Measurements from ENCODE around the gene SDC4. TPM values are rescaled to one million over a fixed set of nuclear protein-coding genes. Genes with fewer than 3 reads are reported as not detected.

The SDC4 gene
- polyA plus RNA-seq, 1 of the 3 experiments (the other 2 are of a cell fraction) = 131 TPM

DNA sequence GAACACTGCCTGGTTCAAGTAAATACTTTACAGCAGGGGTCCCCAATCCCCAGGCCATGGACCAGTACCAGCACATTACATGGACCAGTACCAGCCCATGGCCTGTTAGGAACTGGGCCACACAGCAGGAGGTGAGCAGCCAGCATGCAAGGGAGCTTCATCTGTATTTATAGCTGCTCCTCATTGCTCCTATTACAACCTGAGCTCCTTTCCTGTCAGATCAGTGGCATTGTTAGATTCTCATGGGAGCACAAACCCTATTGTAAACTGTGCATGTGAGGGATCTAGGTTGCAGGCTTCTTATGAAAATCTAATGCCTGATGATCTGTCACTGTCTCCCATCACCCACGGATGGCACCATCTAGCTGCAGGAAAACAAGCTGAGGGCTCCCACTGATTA lies 53.6 kb downstream of the SDC4 start:
- DNase-seq = no peak
- 33% methylated on average over 1 of the region's 1 CpG for WGBS (ENCODE audit: low lambda C conversion rate)
- no peak overlapping the region for H3K4me3 ChIP-seq (ENCODE audit: low read depth in 2 of 2, low read length in 1 of 2)
- CTCF ChIA-PET = interaction anchor here (0.8 to 7.9 kb wide), 30 partner anchors 9 to 476 kb away, joined by 3 to 113 read pairs (median 7); partner anchors contain the start of genes KCNS1, RBPJL and SYS1
- H3K27ac ChIP-seq (ENCODE audit: low read depth in 2 of 2, low read length in 1 of 2) = no peak overlapping the region
- no peak overlapping the region for H3K4me2 ChIP-seq
- no peaks in the 10 kb centered on the region for H3K27me3 ChIP-seq (ENCODE audit: insufficient read depth)
- TF ChIP-seq EZH2phosphoT487 (IDR thresholded peaks at IDR 0.05; ENCODE audit: borderline replicate concordance, low read depth) = no peak
- no peaks in the 10 kb centered on the region for H3K36me3 ChIP-seq (replicated peaks in 1 of 2; ENCODE audit: control insufficient read depth in 1 of 2, insufficient read depth in 2 of 2, low read length in 1 of 2)
- H3K9ac ChIP-seq = no peak overlapping the region
- POLR2A ChIA-PET = interaction anchor here (1.4 kb wide), 1 partner anchor 8 kb away, joined by 5 read pairs; no protein-coding TSS in a partner anchor
- no peak overlapping the region for H2AFZ ChIP-seq (ENCODE audit: low read depth)
- H3K9me3 ChIP-seq = no peaks in the 10 kb centered on the region
- no peaks in the 10 kb centered on the region for H3K79me2 ChIP-seq (ENCODE audit: insufficient read depth)
- H3K4me1 ChIP-seq (ENCODE audit: control insufficient read depth in 1 of 2, insufficient read depth in 2 of 2, low read depth in 1 of 2, low read length in 1 of 2) = peaks cover 0 to 3% of the 10 kb centered on the region in 2 experiments; a peak in 1 of 4 replicates
- H3K9me2 ChIP-seq = no peaks in the 10 kb centered on the region
- H3F3A ChIP-seq (replicated peaks; ENCODE audit: insufficient read depth) = peaks cover 4% of the 10 kb centered on the region
- H4K20me1 ChIP-seq (ENCODE audit: insufficient read depth) = no peaks in the 10 kb centered on the region

DNA sequence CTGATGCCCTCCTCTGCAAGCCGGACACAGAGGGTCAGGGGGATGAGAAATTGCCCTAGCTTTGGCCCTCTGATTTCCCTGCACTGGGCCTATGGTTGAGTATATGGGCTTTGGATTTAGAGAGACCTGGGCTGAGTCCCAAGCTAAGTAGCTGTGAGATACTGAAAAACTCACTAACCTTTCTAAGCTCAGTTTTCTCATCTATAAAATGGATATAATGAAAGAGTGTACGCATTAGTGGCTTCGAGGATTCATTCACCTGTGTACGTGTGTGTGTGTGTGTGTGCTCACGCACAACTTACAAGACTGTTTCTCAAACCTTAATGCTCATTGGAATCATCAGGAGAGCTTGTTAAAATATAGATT lies 54.2 kb downstream of the SDC4 start:
- H3K9me3 ChIP-seq = no peaks in the 10 kb centered on the region
- TF ChIP-seq FOXM1 (IDR thresholded peaks at IDR 0.05; ENCODE audit: low read depth) = no peak
- TF ChIP-seq, protein P1, sequence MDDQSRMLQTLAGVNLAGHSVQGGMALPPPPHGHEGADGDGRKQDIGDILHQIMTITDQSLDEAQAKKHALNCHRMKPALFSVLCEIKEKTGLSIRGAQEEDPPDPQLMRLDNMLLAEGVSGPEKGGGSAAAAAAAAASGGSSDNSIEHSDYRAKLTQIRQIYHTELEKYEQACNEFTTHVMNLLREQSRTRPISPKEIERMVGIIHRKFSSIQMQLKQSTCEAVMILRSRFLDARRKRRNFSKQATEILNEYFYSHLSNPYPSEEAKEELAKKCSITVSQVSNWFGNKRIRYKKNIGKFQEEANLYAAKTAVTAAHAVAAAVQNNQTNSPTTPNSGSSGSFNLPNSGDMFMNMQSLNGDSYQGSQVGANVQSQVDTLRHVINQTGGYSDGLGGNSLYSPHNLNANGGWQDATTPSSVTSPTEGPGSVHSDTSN (IDR thresholded peaks at IDR 0.05) = no peak
- no peak for TF ChIP-seq RAD21 (IDR thresholded peaks at IDR 0.05; ENCODE audit: low read length)
- no peak for TF ChIP-seq RFX5 (IDR thresholded peaks at IDR 0.05; ENCODE audit: low read length)
- no peak for TF ChIP-seq JUND (IDR thresholded peaks at IDR 0.05)
- TF ChIP-seq, protein P2, sequence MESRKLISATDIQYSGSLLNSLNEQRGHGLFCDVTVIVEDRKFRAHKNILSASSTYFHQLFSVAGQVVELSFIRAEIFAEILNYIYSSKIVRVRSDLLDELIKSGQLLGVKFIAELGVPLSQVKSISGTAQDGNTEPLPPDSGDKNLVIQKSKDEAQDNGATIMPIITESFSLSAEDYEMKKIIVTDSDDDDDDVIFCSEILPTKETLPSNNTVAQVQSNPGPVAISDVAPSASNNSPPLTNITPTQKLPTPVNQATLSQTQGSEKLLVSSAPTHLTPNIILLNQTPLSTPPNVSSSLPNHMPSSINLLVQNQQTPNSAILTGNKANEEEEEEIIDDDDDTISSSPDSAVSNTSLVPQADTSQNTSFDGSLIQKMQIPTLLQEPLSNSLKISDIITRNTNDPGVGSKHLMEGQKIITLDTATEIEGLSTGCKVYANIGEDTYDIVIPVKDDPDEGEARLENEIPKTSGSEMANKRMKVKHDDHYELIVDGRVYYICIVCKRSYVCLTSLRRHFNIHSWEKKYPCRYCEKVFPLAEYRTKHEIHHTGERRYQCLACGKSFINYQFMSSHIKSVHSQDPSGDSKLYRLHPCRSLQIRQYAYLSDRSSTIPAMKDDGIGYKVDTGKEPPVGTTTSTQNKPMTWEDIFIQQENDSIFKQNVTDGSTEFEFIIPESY (IDR thresholded peaks at IDR 0.05; ENCODE audit: borderline replicate concordance, low read depth) = no peak
- no peak for TF ChIP-seq CHD2 (IDR thresholded peaks at IDR 0.05; ENCODE audit: low read length, partially characterized antibody)
- TF ChIP-seq GATA2 (CRISPR knock-in tag; IDR thresholded peaks at IDR 0.05) = no peak
- TF ChIP-seq, protein P3, sequence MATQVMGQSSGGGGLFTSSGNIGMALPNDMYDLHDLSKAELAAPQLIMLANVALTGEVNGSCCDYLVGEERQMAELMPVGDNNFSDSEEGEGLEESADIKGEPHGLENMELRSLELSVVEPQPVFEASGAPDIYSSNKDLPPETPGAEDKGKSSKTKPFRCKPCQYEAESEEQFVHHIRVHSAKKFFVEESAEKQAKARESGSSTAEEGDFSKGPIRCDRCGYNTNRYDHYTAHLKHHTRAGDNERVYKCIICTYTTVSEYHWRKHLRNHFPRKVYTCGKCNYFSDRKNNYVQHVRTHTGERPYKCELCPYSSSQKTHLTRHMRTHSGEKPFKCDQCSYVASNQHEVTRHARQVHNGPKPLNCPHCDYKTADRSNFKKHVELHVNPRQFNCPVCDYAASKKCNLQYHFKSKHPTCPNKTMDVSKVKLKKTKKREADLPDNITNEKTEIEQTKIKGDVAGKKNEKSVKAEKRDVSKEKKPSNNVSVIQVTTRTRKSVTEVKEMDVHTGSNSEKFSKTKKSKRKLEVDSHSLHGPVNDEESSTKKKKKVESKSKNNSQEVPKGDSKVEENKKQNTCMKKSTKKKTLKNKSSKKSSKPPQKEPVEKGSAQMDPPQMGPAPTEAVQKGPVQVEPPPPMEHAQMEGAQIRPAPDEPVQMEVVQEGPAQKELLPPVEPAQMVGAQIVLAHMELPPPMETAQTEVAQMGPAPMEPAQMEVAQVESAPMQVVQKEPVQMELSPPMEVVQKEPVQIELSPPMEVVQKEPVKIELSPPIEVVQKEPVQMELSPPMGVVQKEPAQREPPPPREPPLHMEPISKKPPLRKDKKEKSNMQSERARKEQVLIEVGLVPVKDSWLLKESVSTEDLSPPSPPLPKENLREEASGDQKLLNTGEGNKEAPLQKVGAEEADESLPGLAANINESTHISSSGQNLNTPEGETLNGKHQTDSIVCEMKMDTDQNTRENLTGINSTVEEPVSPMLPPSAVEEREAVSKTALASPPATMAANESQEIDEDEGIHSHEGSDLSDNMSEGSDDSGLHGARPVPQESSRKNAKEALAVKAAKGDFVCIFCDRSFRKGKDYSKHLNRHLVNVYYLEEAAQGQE (IDR thresholded peaks at IDR 0.05; ENCODE audit: low read depth, low read length) = no peak
- TF ChIP-seq, protein P4, sequence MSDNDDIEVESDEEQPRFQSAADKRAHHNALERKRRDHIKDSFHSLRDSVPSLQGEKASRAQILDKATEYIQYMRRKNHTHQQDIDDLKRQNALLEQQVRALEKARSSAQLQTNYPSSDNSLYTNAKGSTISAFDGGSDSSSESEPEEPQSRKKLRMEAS (IDR thresholded peaks at IDR 0.05; ENCODE audit: low read depth) = no peak
- no peak for TF ChIP-seq EZH2phosphoT487 (IDR thresholded peaks at IDR 0.05; ENCODE audit: borderline replicate concordance, low read depth)
- TF ChIP-seq RCOR1 (IDR thresholded peaks at IDR 0.05; ENCODE audit: low read length) = no peak
- TF ChIP-seq MEF2A (IDR thresholded peaks at IDR 0.05; ENCODE audit: borderline replicate concordance, low read depth) = no peak
- TF ChIP-seq, protein P5, sequence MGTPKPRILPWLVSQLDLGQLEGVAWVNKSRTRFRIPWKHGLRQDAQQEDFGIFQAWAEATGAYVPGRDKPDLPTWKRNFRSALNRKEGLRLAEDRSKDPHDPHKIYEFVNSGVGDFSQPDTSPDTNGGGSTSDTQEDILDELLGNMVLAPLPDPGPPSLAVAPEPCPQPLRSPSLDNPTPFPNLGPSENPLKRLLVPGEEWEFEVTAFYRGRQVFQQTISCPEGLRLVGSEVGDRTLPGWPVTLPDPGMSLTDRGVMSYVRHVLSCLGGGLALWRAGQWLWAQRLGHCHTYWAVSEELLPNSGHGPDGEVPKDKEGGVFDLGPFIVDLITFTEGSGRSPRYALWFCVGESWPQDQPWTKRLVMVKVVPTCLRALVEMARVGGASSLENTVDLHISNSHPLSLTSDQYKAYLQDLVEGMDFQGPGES (IDR thresholded peaks at IDR 0.05; ENCODE audit: low read depth, low read length) = no peak
- POLR2A ChIA-PET = interaction anchor here (1.4 kb wide), 1 partner anchor 9 kb away, joined by 5 read pairs; no protein-coding TSS in a partner anchor
- no peak overlapping the region for H3K27ac ChIP-seq (ENCODE audit: low read depth in 2 of 2, low read length in 1 of 2)
- no peak overlapping the region for H3K9ac ChIP-seq
- peaks cover 4% of the 10 kb centered on the region for H3F3A ChIP-seq (replicated peaks; ENCODE audit: insufficient read depth)
- H3K4me2 ChIP-seq = peak overlapping the region; percentile 73
- H4K20me1 ChIP-seq (ENCODE audit: insufficient read depth) = no peaks in the 10 kb centered on the region
- no peaks in the 10 kb centered on the region for H3K9me2 ChIP-seq
- no peaks in the 10 kb centered on the region for H3K36me3 ChIP-seq (replicated peaks in 1 of 2; ENCODE audit: control insufficient read depth in 1 of 2, insufficient read depth in 2 of 2, low read length in 1 of 2)
- H3K79me2 ChIP-seq (ENCODE audit: insufficient read depth) = no peaks in the 10 kb centered on the region
- H2AFZ ChIP-seq (ENCODE audit: low read depth) = no peak overlapping the region; the same call in 1 of the 2 replicates
- CTCF ChIA-PET = interaction anchor here (0.6 to 7.9 kb wide), 60 partner anchors 10 to 477 kb away, joined by 3 to 113 read pairs (median 4); partner anchors contain the start of genes KCNS1, MATN4, RBPJL and SYS1
- H3K27me3 ChIP-seq (ENCODE audit: insufficient read depth) = no peaks in the 10 kb centered on the region
- peak overlapping the region in 1 of 2 experiments; percentile 72; a peak in 3 of 4 replicates for H3K4me3 ChIP-seq (ENCODE audit: low read depth in 2 of 2, low read length in 1 of 2)
- WGBS (ENCODE audit: low lambda C conversion rate) = 26% methylated on average over 4 of the region's 5 CpGs
- DNase-seq = no peak
- H3K4me1 ChIP-seq (ENCODE audit: control insufficient read depth in 1 of 2, insufficient read depth in 2 of 2, low read depth in 1 of 2, low read length in 1 of 2) = peaks cover 0 to 3% of the 10 kb centered on the region in 2 experiments; a peak in 1 of 4 replicates
